GM12891 (cell line): ENCODE data around the gene MED13L.

ENCODE experiments used
- DNase-seq: peaks from one replicate; pipeline ENCODE4 v3.0.0; 2011; ENCODE audit warnings: low spot score; ENCODE audit not compliant: insufficient read length
- FAIRE-seq: peaks from 2 replicates; lab custom pipeline; 2011; peaks lifted over from hg19 to GRCh38; lab: Jason Lieb, UNC
- PAX5 ChIP-seq: IDR thresholded peaks from 2 replicates; pipeline ENCODE4 v1.6.1; 2011; ENCODE audit warnings: low read length, moderate library complexity, mild to moderate bottlenecking; ENCODE audit not compliant: insufficient read depth, severe bottlenecking
- POLR2A ChIP-seq: IDR thresholded peaks from 2 replicates; pipeline ENCODE4 v1.6.1; 2011; ENCODE audit warnings: low read depth, low read length, control low read depth
- POLR2AphosphoS5 ChIP-seq: IDR thresholded peaks from 2 replicates; pipeline ENCODE4 v1.6.1; 2011; ENCODE audit warnings: low read depth, low read length, control low read depth
- POU2F2 ChIP-seq: IDR thresholded peaks from 2 replicates; pipeline ENCODE4 v1.6.1; 2011; ENCODE audit warnings: low read depth, mild to moderate bottlenecking, control low read depth, low read length, moderate library complexity
- SPI1 ChIP-seq: IDR thresholded peaks from 2 replicates; pipeline ENCODE4 v1.6.1; 2011; ENCODE audit warnings: low read depth, low read length, control low read depth
- TAF1 ChIP-seq: IDR thresholded peaks from 2 replicates; pipeline ENCODE4 v1.6.1; 2011; ENCODE audit warnings: low read depth, low read length, control low read depth

The MED13L gene

GRCh38 chr12:115944837-115945490, 332.5 kb downstream of the MED13L start:
- no peak for FAIRE-seq
- TF ChIP-seq PAX5 (no peak), POU2F2 (no peak), TAF1 (no peak), POLR2A (no peak), SPI1 (no peak), POLR2AphosphoS5 (no peak)
- no peak for DNase-seq

GRCh38 chr12:115944392-115944742, 333.1 kb downstream of the MED13L start:
- TF ChIP-seq PAX5 (no peak), SPI1 (no peak)

GRCh38 chr12:115943630-115944391, 333.7 kb downstream of the MED13L start:
- DNase-seq, result no peak
- TF ChIP-seq POU2F2, result no peak
- TF ChIP-seq SPI1, result no peak
- no peak; the same call in 1 of the 2 replicates for TF ChIP-seq POLR2AphosphoS5
- TF ChIP-seq PAX5, result no peak
- no peak for TF ChIP-seq POLR2A
- no peak for TF ChIP-seq TAF1
- FAIRE-seq, result no peak

More at GRCh38 chr12:115944392-115944742, 333.1 kb downstream of the MED13L start:
- DNase-seq (no peak), FAIRE-seq (no peak)

GRCh38 chr12:115943310-115943629, 334.2 kb downstream of the MED13L start:
- DNase-seq, result no peak
- no peak for FAIRE-seq
- TF ChIP-seq POU2F2 (no peak), POLR2AphosphoS5 (no peak), SPI1 (no peak), PAX5 (no peak), TAF1 (no peak), POLR2A (no peak)

GRCh38 chr12:115942346-115942745, 335.1 kb downstream of the MED13L start:
- TF ChIP-seq TAF1 (no peak), POLR2AphosphoS5 (no peak), POU2F2 (no peak)
- DNase-seq, result no peak
- FAIRE-seq, result no peak

- no peak for TF ChIP-seq TAF1
- no peak for TF ChIP-seq POLR2A
- no peak for TF ChIP-seq SPI1
- TF ChIP-seq PAX5, result no peak
- no peak for TF ChIP-seq POLR2AphosphoS5
- no peak for TF ChIP-seq POU2F2
- no peak for DNase-seq
- FAIRE-seq, result no peak
These were observed 336.1 kb downstream of the MED13L start for GRCh38 chr12:115941362-115941761.

GRCh38 chr12:115938794-115939377, 338.6 kb downstream of the MED13L start:
- FAIRE-seq, result no peak
- DNase-seq, result no peak
- no peak for TF ChIP-seq POLR2A
- no peak for TF ChIP-seq SPI1

GRCh38 chr12:115936997-115937916, 340.2 kb downstream of the MED13L start:
- TF ChIP-seq POU2F2, result no peak
- TF ChIP-seq POLR2A, result no peak
- no peak for TF ChIP-seq TAF1
- TF ChIP-seq PAX5, result no peak
- TF ChIP-seq SPI1, result no peak
- no peak for TF ChIP-seq POLR2AphosphoS5
- FAIRE-seq, result no peak
- no peak for DNase-seq

- FAIRE-seq, result no peak
- no peak for TF ChIP-seq PAX5
- TF ChIP-seq POLR2AphosphoS5, result no peak
- no peak for TF ChIP-seq TAF1
- no peak for TF ChIP-seq POU2F2
- no peak for TF ChIP-seq POLR2A
- TF ChIP-seq SPI1, result no peak
- DNase-seq, result no peak
These were observed 342.6 kb downstream of the MED13L start for GRCh38 chr12:115934877-115935276.
